Activated T-helper 1 cell treated with anti-CD3 and anti-CD28 coated beads, Interleukin-12 subunit alpha, Interleukin-12 subunit beta, Interleukin-2, Interleukin-4 antibody, amounts not matched to agents 30 ng/mL and 10 ng/mL and 1 ng/mL, durations not matched to agents 14 hours and 24 hours and 36 hours (primary cell): ENCODE results near the gene FAM234B. TPM values are rescaled to one million over a fixed set of nuclear protein-coding genes. Genes with fewer than 3 reads are reported as not detected.
A peak's percentile ranks its signal among the peaks of the same experiment; 100 is the strongest.

Experiments
- DNase-seq: peaks from one replicate; pipeline ENCODE4 v3.0.0; 2021; ENCODE audit warnings: low spot score
- H3K27ac Mint-ChIP-seq: one replicate; pipeline ENCODE4 v1.8.0; 2021; ENCODE audit warnings: mild to moderate bottlenecking, mixed read lengths
- H3K27me3 Mint-ChIP-seq: one replicate; pipeline ENCODE4 v1.8.0; 2022; ENCODE audit warnings: mild to moderate bottlenecking, moderate library complexity, mixed read lengths; ENCODE audit not compliant: insufficient read depth
- H3K36me3 Mint-ChIP-seq: one replicate; pipeline ENCODE4 v1.8.0; 2021; ENCODE audit warnings: low read depth, mixed read lengths
- H3K4me1 Mint-ChIP-seq: one replicate; pipeline ENCODE4 v1.8.0; 2021; ENCODE audit warnings: low read depth, mixed read lengths
- H3K4me3 Mint-ChIP-seq: one replicate; pipeline ENCODE4 v1.8.0; 2021; ENCODE audit warnings: mild to moderate bottlenecking, moderate library complexity, mixed read lengths
- H3K9me3 Mint-ChIP-seq: one replicate; pipeline ENCODE4 v1.8.0; 2021; ENCODE audit warnings: mixed read lengths
- intact Hi-C: fragments of 100-400 bp; cut with micrococcal nuclease; formaldehyde crosslinking; loops from one replicate; pipeline ENCODE4 v1.15.1; 2024
- total RNA-seq: library from RNA; stranded (reverse); gene quantifications from 2 replicates; pipeline ENCODE4 v1.2.3, GENCODE V29; 2022

Gene FAM234B
- total RNA-seq, 1 donor from 2014 or later = 6.0 TPM

DNA sequence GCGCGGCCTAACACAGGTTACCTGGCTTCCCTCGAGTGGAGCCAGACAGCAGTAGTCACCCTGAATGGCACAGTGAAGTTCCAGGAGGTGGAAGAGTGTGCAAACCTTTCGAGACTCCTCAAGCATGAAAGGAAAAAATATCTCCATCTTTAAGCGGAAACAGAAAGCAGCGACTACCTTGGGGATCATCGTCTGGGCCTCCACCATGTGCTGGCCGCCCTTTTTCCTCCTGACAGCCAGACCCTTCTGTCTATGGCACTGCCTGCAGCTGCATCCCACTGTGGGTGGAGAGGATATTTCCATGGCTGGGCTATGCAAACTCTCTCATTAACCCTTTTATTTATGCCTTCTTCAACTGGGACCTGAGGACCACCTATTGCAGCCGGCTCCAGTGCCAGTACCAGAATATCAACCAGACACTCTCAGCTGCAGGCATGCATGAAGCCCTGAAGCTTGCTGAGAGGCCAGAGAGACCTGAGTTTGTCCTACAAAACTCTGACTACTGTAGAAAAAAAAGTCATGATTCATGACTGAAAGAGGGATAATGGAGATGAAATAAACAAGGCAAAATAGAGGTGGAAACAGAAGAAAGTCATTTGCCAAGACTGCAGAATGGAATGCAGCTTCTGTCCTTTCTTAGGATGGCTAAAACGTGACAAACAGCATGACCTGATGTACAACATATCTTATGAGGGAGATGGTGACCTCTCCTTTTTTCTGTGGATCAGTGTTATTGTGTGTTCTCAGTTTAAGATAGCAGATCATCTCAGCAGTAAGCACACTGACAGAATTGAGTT, 41.7 kb upstream of the FAM234B start:
- no peak for DNase-seq
- Mint-ChIP-seq H3K9me3 (no peaks in the 10 kb centered on the region), H3K4me1 (peaks cover 31% of the 10 kb centered on the region), H3K27ac (no peak overlapping the region), H3K4me3 (peak overlapping the region; percentile 84), H3K36me3 (no peaks in the 10 kb centered on the region), H3K27me3 (peaks cover 38% of the 10 kb centered on the region)
- intact Hi-C loops = loop anchor here (5.0 kb wide), 1 partner anchor 390 kb away; the partner anchor contains the start of gene CREBL2

- Mint-ChIP-seq H3K9me3 (no peaks in the 10 kb centered on the region), H3K36me3 (no peaks in the 10 kb centered on the region), H3K27me3 (peaks cover 37% of the 10 kb centered on the region), H3K4me1 (peaks cover 17% of the 10 kb centered on the region), H3K27ac (no peak overlapping the region), H3K4me3 (no peak overlapping the region)
- no peak for DNase-seq
- intact Hi-C loops = loop anchor here (5.0 kb wide), 1 partner anchor 392 kb away; the partner anchor contains the start of gene CREBL2
These were observed 39.8 kb upstream of the FAM234B start for GRCh38 chr12:13004361-13004760.

GRCh38 chr12:13004986-13005385, 39.2 kb upstream of the FAM234B start:
- peaks cover 11% of the 10 kb centered on the region for H3K4me1 Mint-ChIP-seq
- no peaks in the 10 kb centered on the region for H3K9me3 Mint-ChIP-seq
- DNase-seq = no peak
- no peak overlapping the region for H3K4me3 Mint-ChIP-seq
- intact Hi-C loops = loop anchor here (5.0 kb wide), 1 partner anchor 393 kb away; the partner anchor contains the start of gene CREBL2
- H3K27ac Mint-ChIP-seq = no peak overlapping the region
- peaks cover 37% of the 10 kb centered on the region for H3K27me3 Mint-ChIP-seq
- H3K36me3 Mint-ChIP-seq = no peaks in the 10 kb centered on the region

DNA sequence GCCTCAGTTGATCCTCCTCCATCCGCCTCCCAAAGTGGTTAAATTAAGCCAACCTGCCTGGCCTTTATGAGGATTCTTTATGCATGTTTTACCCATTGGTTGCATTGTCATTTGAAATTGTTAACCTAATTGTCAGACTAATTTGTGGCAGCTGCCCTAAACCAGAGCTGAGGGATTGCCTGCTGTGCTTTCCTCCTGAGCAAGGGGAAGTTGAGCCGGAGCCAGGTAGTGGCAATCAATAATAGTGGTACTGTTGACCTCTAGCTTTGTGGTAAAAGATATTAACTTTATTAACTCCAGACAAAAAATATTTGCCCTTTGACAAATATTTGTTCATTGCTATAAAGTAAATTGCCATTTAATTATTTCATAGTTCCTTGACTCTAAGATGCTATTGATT, 38.5 kb upstream of the FAM234B start:
- intact Hi-C loops = no loop called here
- Mint-ChIP-seq H3K36me3 (no peaks in the 10 kb centered on the region), H3K27ac (no peak overlapping the region), H3K4me1 (peaks cover 9% of the 10 kb centered on the region), H3K4me3 (no peak overlapping the region), H3K27me3 (peaks cover 41% of the 10 kb centered on the region), H3K9me3 (no peaks in the 10 kb centered on the region)
- no peak for DNase-seq

DNA sequence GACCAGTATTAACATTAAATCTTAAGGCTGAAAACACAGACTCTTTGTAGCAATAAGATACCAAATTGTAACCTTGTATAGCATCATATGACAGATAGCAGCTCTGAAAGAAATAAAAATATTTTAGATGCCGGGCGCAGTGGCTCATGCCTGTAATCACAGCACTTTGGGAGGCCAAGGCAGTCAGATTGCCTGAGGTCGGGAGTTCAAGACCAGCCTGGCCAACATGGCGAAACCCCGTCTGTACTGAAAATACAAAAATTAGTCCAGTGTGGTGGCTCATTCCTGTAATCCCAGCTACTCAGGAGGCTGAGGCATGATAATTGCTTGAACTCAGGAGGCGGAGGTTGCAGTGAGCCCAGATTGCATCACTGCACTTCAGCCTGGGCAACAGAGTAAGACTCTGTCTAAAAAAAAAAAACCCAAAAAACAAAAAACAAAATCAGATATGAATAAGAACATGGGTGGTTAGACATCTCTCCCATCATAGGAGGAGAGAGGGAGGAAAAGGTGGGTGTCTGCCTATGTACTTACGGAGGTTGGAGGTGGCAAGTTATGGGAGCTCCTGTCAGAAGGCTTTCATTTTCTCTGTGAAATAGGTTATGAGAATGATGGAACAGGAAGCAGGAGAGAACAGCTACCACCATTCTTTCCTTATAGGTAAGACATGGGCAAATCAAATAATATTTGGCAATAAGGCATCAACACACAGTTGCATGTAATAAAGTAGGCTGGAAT, 36.5 kb upstream of the FAM234B start:
- Mint-ChIP-seq H3K4me1 (no peaks in the 10 kb centered on the region), H3K27me3 (peaks cover 33% of the 10 kb centered on the region), H3K27ac (no peak overlapping the region), H3K36me3 (no peaks in the 10 kb centered on the region), H3K9me3 (no peaks in the 10 kb centered on the region), H3K4me3 (no peak overlapping the region)
- intact Hi-C loops = no loop called here
- no peak for DNase-seq

DNA sequence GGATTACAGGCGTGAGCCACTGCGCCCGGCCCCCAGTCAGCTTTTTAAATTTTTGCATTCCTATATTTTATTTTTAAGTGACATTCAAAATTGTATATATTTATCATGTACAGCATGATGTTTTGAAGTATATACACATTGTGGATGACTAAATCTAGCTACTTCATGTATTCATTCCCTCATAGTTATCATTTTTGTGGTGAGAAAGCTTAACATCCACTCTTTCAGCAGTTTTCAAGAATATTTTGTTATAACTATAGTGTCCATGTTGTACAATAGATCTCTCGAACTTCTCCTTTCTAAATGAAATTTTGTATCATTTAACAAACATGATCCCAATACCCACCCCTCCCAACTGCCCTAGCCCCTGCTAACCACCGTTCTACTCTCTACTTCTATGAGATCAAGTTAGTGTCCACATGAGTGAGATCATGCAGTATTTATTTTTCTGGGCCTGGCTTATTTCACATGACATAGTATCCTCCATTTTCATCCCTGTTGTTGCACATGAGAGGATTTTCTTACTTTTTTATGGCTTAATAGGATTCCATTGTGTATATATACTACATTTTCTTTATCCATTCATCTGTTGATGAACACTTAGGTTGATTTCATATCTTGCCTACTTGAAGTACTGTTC, 35.3 kb upstream of the FAM234B start:
- Mint-ChIP-seq H3K4me1 (no peaks in the 10 kb centered on the region), H3K36me3 (no peaks in the 10 kb centered on the region), H3K4me3 (no peak overlapping the region), H3K27ac (no peak overlapping the region), H3K27me3 (peaks cover 26% of the 10 kb centered on the region), H3K9me3 (no peaks in the 10 kb centered on the region)
- intact Hi-C loops = no loop called here
- no peak for DNase-seq

- Mint-ChIP-seq H3K27me3 (peaks cover 25% of the 10 kb centered on the region), H3K36me3 (no peaks in the 10 kb centered on the region), H3K27ac (no peak overlapping the region), H3K4me3 (no peak overlapping the region), H3K4me1 (no peaks in the 10 kb centered on the region), H3K9me3 (no peaks in the 10 kb centered on the region)
- intact Hi-C loops = no loop called here
- no peak for DNase-seq
These were observed 33.1 kb upstream of the FAM234B start for GRCh38 chr12:13011098-13011497.

DNA sequence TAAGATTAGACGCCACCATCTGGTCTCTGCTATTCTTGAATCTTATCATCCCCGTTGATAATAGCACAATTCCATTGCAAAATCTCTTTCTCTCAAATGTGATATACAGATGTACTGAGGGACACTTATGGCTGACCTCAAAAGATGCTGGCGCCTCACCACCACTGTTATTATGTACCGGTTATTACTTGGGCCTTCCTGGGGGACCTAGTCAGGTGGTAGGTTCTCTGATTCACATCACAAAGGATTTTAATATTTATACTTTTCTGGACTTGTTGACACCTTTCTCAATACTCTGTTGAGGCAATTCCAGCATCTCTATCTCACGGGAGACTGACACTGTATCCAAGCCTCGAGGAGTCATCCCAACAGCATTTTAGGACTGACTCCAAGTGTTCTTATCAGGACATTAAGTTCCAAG, 21.3 kb upstream of the FAM234B start:
- intact Hi-C loops = no loop called here
- no peaks in the 10 kb centered on the region for H3K36me3 Mint-ChIP-seq

GRCh38 chr12:13023811-13024530, 20.2 kb upstream of the FAM234B start:
- intact Hi-C loops = loop anchor here (1.0 kb wide), 1 partner anchor 188 kb away; no protein-coding TSS in a partner anchor
- Mint-ChIP-seq H3K27me3 (peaks cover 39% of the 10 kb centered on the region), H3K27ac (no peak overlapping the region), H3K9me3 (no peaks in the 10 kb centered on the region), H3K4me1 (no peaks in the 10 kb centered on the region), H3K4me3 (no peak overlapping the region), H3K36me3 (no peaks in the 10 kb centered on the region)
- DNase-seq = no peak

More for the DNA sequence above, 21.3 kb upstream of the FAM234B start:
- Mint-ChIP-seq H3K27ac (no peak overlapping the region), H3K9me3 (no peaks in the 10 kb centered on the region), H3K4me3 (no peak overlapping the region), H3K4me1 (no peaks in the 10 kb centered on the region), H3K27me3 (peaks cover 37% of the 10 kb centered on the region)
- DNase-seq = no peak

- H3K27ac Mint-ChIP-seq = no peak overlapping the region
- no peaks in the 10 kb centered on the region for H3K36me3 Mint-ChIP-seq
- H3K4me1 Mint-ChIP-seq = no peaks in the 10 kb centered on the region
- no peak overlapping the region for H3K4me3 Mint-ChIP-seq
- intact Hi-C loops = loop anchor here (1.0 kb wide), 1 partner anchor 188 kb away; no protein-coding TSS in a partner anchor
- H3K27me3 Mint-ChIP-seq = peaks cover 40% of the 10 kb centered on the region
- no peaks in the 10 kb centered on the region for H3K9me3 Mint-ChIP-seq
- DNase-seq = no peak
These were observed 19.7 kb upstream of the FAM234B start for GRCh38 chr12:13024531-13024916.

- Mint-ChIP-seq H3K4me3 (no peak overlapping the region), H3K27me3 (peaks cover 38% of the 10 kb centered on the region), H3K4me1 (no peaks in the 10 kb centered on the region), H3K9me3 (no peaks in the 10 kb centered on the region), H3K27ac (no peak overlapping the region), H3K36me3 (no peaks in the 10 kb centered on the region)
- no peak for DNase-seq
- intact Hi-C loops = no loop called here
These were observed 17.9 kb upstream of the FAM234B start for GRCh38 chr12:13026286-13026685.

DNA sequence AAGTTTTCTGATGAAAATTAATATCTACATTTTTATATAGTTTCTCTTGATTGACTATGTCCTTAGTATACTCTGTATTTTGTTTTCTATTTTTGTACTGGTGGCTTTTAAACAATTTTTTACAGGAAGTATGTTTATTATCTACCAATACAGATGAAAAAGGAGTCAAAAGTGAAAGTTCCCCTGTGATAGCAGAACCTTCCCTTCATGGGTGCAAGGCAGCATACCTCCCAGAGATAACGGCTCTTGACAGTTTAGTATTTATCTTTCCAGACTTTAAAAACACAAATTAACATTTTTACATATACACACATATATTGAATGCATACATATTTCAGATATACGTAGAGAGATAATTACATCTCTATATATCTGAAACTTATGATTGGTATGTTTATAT, 17.1 kb upstream of the FAM234B start:
- H3K27ac Mint-ChIP-seq = no peak overlapping the region
- H3K4me3 Mint-ChIP-seq = no peak overlapping the region
- DNase-seq = no peak
- no peaks in the 10 kb centered on the region for H3K9me3 Mint-ChIP-seq
- peaks cover 35% of the 10 kb centered on the region for H3K27me3 Mint-ChIP-seq
- intact Hi-C loops = no loop called here
- no peaks in the 10 kb centered on the region for H3K4me1 Mint-ChIP-seq
- no peaks in the 10 kb centered on the region for H3K36me3 Mint-ChIP-seq
